SK-MEL-5 (cell line): ENCODE results near the gene WAPL. TPM values are rescaled to one million over a fixed set of nuclear protein-coding genes. Genes with fewer than 3 reads are reported as not detected.

ENCODE experiments used
- DNase-seq: peaks from one replicate; pipeline ENCODE4 v3.0.0-alpha.2; 2016; ENCODE audit warnings: low read depth, low spot score
- in situ Hi-C: cut with HindIII; loops from 2 replicates; pipeline ENCODE4 v1.10.0; 2016; ENCODE audit warnings: low sequenced_read_pairs, high pct_unique_total_duplicates, low pct_unique_long_range_greater_than_20kb
- total RNA-seq: library from RNA; depleted of rRNA; stranded (reverse); fragments of >200 nt; shearing (Covaris generic); gene quantifications from 2 replicates; pipeline ENCODE4 v1.2.3, GENCODE V29; 2014

Gene WAPL
- total RNA-seq, 1 experiment from 2014 or later, result 24.5 TPM

GRCh38 chr10:86440874-86441843 lies 80.4 kb downstream of the WAPL start:
- no peak for DNase-seq
- in situ Hi-C loops, result no loop called here

GRCh38 chr10:86439544-86439943 lies 82.0 kb downstream of the WAPL start:
- peak; percentile 70 for DNase-seq
- in situ Hi-C loops, result no loop called here

- in situ Hi-C loops, result no loop called here
- no peak for DNase-seq
Measured at GRCh38 chr10:86438091-86438749, 83.4 kb downstream of the WAPL start.

- DNase-seq, result no peak
- in situ Hi-C loops, result no loop called here
Measured at GRCh38 chr10:86437447-86437846, 84.1 kb downstream of the WAPL start.

GRCh38 chr10:86436963-86437362 lies 84.6 kb downstream of the WAPL start:
- in situ Hi-C loops, result no loop called here
- DNase-seq, result no peak

GRCh38 chr10:86434656-86435055 lies 86.9 kb downstream of the WAPL start:
- in situ Hi-C loops, result no loop called here
- no peak for DNase-seq

GRCh38 chr10:86423739-86424138 lies 97.9 kb downstream of the WAPL start:
- DNase-seq, result no peak
- in situ Hi-C loops, result no loop called here

- DNase-seq, result no peak
- in situ Hi-C loops, result no loop called here
Measured at GRCh38 chr10:86419101-86419500, 102.5 kb downstream of the WAPL start.

- DNase-seq, result no peak
- in situ Hi-C loops, result no loop called here
Measured at GRCh38 chr10:86415583-86415982, 106.0 kb downstream of the WAPL start.

GRCh38 chr10:86415116-86415515 lies 106.5 kb downstream of the WAPL start:
- in situ Hi-C loops, result no loop called here

GRCh38 chr10:86413046-86413728 lies 108.4 kb downstream of the WAPL start:
- in situ Hi-C loops, result no loop called here
- DNase-seq, result peak; percentile 20

More at GRCh38 chr10:86415116-86415515, 106.5 kb downstream of the WAPL start:
- no peak for DNase-seq

- in situ Hi-C loops, result no loop called here
- DNase-seq, result no peak
Measured at GRCh38 chr10:86411852-86412560, 109.6 kb downstream of the WAPL start.

GRCh38 chr10:86411281-86411841 lies 110.2 kb downstream of the WAPL start:
- DNase-seq, result peak; percentile 2
- in situ Hi-C loops, result no loop called here

GRCh38 chr10:86410542-86411124 lies 111.0 kb downstream of the WAPL start:
- no peak for DNase-seq
- in situ Hi-C loops, result no loop called here

- no peak for DNase-seq
- in situ Hi-C loops, result no loop called here
Measured at GRCh38 chr10:86409183-86409582, 112.4 kb downstream of the WAPL start.

- in situ Hi-C loops, result no loop called here
- no peak for DNase-seq
Measured at GRCh38 chr10:86403183-86403797, 118.3 kb downstream of the WAPL start.
